NB4 (cell line): ENCODE results near the gene DUSP28.

ENCODE experiments used
- CTCF ChIP-seq: IDR thresholded peaks from one replicate; pipeline ENCODE4 v1.5.1; 2012; ENCODE audit warnings: low read depth, low read length
- POLR2A ChIP-seq: IDR thresholded peaks from 2 replicates; pipeline ENCODE4 v1.6.1; 2011; ENCODE audit warnings: mild to moderate bottlenecking; ENCODE audit not compliant: insufficient read length; ENCODE audit errors: extremely low read depth

GRCh38 chr2:240510513-240511210, 49.5 kb upstream of the DUSP28 start:
- TF ChIP-seq CTCF, result no peak
- no peak for TF ChIP-seq POLR2A
